ENCODE results near the gene SBNO1.
"Not testable (repeated sequence)": the region's sequence is repeated elsewhere in the genome, so short reads cannot be mapped to it uniquely, and the experiment has no call there.

DNA sequence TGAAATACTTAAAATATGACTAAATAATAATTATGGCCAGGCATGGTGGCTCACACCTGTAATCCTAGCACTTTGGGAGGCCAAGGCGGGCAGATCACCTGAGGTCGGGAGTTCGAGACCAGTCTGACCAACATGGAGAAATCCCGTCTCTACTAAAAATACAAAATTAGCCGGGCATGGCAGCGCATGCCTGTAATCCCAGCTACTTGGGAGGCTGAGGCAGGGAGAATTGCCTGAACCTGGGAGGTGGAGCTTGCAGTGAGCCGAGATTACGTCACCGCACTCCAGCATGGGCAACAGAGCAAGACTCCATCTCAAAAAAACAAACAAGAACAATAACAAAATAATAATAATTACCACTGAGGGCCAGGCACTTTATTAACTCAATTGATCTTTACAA lies 20.9 kb upstream of the SBNO1 start:
- not testable (repeated sequence) for TF ChIP-seq EZH2 (IDR thresholded peaks at IDR 0.05; ENCODE audit: borderline replicate concordance, low read length)
- TF ChIP-seq, protein P1, sequence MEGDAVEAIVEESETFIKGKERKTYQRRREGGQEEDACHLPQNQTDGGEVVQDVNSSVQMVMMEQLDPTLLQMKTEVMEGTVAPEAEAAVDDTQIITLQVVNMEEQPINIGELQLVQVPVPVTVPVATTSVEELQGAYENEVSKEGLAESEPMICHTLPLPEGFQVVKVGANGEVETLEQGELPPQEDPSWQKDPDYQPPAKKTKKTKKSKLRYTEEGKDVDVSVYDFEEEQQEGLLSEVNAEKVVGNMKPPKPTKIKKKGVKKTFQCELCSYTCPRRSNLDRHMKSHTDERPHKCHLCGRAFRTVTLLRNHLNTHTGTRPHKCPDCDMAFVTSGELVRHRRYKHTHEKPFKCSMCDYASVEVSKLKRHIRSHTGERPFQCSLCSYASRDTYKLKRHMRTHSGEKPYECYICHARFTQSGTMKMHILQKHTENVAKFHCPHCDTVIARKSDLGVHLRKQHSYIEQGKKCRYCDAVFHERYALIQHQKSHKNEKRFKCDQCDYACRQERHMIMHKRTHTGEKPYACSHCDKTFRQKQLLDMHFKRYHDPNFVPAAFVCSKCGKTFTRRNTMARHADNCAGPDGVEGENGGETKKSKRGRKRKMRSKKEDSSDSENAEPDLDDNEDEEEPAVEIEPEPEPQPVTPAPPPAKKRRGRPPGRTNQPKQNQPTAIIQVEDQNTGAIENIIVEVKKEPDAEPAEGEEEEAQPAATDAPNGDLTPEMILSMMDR (conservative IDR thresholded peaks at IDR 0.05 in 1 of 2, IDR thresholded peaks at IDR 0.05 in 1 of 2; ENCODE audit: extremely low read depth in 1 of 2, insufficient read depth in 1 of 2, low read depth in 1 of 2, low read length in 2 of 2), result not testable (repeated sequence)
